ENCODE results near the gene ATP8A1.

DNA sequence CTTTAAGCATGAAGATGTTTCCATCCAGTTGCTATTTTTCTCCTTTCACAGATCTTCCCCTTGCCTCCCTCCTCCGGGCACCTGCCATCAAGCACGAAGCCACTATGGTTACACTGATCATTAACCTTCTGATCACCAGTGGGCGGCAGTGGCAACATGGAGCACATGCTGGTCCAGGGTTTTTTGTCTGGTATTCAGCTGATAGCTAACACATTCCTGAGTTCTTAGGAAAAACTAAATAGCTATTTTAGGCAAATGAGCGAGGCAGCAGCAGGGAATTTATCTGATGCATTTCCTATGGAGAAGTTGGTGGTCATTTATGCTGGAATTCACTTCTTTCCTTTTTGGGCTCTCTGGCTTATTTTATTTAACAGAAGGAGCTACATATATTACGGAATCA, 236.8 kb downstream of the ATP8A1 start:
- TF ChIP-seq CTCF (IDR thresholded peaks at IDR 0.05) (no peak), POLR2A (IDR thresholded peaks at IDR 0.05) (no peak)

Data from right lobe of liver (tissue), 4 donors.